Stimulated activated CD4-positive, alpha-beta T cell treated with anti-CD3 and anti-CD28 coated beads, Interleukin-4, amount 100 ng/mL, for 24 hours (primary cell): ENCODE data around the gene COL1A1.

Source experiments
- DNase-seq: peaks from one replicate; pipeline ENCODE4 v3.0.0-alpha.2; 2020

Gene COL1A1

GRCh38 chr17:50213026-50214022, 11.9 kb upstream of the COL1A1 start:
- DNase-seq = peak; percentile 18

DNA sequence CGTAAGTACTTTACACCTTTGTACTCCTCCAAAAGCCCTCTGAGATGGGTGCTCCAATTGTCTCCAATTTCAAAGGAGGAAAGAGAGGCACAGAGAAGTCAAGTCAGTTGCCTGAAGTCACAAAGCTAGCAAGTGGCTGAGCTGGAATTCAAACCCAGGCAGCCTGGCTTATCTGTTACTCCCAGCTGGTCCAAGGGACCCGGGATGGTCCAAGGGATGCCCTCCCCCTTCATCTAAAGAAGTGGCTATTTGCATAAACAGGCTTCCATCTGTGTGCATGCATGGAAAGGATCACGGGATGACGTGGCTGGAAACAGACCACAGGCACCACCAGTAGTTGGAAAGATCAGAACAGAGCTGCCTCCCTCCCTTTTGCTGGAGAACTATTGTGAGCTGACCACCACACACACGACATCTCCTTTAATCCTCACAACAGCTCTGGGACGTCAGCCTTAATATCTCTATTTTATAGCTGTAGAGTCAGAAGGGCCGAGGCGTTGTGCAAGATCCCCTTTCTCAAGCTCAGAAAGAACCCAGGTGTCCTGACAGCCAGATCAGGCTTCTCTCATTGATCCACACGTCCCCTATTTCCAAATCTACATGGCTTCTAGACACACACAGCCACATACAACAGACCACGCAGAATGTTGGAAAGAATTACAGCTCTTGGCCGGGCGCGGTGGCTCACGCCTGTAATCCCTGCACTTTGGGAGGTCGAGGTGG, 10.9 kb upstream of the COL1A1 start:
- no peak for DNase-seq

DNA sequence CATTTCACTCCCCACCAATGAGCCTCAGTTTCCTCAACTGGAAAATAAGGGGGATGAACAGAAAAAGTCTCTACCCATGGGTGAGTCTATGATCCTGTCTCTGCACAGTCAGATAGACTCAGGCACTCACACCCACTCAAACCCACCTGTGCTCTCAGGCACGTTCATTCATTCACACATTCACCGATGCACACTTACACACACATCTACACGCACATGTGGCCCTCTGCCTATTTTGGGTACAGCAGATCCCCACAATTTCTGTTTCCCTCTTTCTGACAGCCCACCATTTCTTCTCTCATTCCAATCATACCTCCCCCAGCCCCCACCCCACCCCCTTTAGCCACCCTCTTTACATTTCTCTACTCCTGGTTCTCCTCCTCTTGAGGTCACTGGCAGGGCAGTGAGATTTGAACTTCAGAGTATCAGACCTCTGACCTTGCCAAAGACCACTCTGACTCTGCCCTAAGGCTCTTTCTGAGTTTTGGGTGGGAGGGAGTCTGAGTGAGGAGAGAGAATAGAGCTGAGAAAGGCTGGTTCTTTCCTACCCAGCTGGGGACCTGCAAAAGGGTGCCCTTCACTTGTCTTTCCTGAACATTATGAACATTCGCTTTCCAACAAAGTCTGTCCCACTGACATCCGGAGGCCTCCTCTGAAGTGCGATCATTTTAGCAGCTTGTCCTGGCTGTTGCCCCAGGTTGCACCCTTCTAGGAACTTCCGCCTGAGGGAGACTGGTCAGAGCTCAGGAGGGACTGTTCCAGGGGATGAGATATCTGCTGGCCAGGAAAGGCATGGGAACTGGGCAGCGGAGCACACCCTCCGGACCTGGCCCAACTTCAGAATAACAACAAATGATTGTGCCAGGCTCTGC, 10.1 kb upstream of the COL1A1 start:
- DNase-seq = no peak

DNA sequence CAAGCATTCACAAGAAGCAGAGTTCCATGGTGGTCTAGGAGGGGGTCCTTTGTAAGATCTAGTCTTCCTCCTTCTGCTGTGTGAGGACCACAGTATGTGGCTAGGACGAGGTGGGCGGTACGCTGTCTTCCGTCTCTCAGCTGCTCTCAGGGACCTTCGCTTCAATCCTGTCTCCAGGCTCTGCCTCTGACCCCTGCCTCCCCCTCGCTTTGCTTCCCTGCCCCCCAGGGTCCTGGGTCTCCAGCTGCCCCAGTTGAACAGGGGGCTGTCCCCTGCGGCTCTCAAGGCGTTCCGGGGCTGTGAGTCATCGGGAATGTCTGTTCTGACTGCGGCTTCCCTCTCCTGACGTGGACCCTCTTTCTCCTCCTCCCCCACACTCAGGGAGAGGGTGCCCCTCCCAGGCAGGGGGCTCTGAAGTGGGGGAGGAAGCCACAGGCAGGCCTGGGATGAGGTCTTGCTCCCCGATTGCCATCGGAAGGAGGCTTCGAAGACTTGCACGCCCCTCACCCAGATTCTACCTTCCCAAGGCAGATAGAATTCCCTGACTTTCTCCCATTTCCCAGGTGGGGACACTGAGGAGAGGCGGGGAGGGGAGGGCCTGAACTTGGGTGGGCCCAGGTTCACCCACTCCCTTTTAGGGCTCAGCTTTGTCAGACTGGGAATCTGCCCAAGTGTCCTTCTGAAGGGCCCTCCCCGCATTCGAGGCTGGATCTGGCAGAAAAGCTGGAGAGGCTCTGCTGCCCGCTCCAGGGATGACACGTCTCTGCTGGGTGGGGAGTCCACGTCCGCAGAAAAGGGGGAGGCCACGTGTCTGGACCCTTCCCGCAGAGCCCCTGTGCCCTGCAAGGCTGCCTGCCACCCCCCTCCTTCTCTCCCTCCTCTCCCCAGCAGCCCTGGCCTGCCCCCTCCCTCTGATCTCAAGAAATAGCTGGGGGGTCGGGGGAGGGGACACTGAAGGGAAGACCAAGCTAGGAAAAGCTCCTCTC, 9.1 kb upstream of the COL1A1 start:
- no peak for DNase-seq

GRCh38 chr17:50209472-50210239, 8.2 kb upstream of the COL1A1 start:
- DNase-seq = no peak

GRCh38 chr17:50209133-50209471, 7.7 kb upstream of the COL1A1 start:
- DNase-seq = no peak

- no peak for DNase-seq
Observed at GRCh38 chr17:50208611-50209061, 7.2 kb upstream of the COL1A1 start.

- DNase-seq = no peak
Observed at GRCh38 chr17:50207792-50208567, 6.5 kb upstream of the COL1A1 start.

DNA sequence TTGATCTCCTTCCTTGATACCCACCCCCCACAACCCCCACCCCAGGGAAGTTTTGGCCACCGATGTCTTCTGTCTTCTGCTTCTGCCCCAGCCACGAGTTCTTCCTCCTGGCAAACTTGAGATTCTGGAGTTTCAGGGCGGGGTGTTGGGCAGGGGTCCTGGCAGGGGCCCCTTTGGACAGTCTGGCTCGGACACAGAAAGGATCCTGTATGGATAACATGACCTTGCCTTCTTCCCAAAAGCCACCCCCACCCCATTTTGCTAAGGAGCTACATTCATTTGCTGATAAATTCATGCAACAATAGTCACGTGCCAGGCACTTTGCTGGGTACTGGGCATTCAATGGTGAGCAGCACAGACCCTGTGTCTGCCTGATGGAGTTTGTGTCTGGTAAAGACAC, 5.9 kb upstream of the COL1A1 start:
- no peak for DNase-seq

GRCh38 chr17:50206604-50207293, 5.3 kb upstream of the COL1A1 start:
- no peak for DNase-seq

GRCh38 chr17:50205963-50206505, 4.6 kb upstream of the COL1A1 start:
- no peak for DNase-seq

- DNase-seq = no peak
Observed at GRCh38 chr17:50205111-50205962, 3.9 kb upstream of the COL1A1 start.

DNA sequence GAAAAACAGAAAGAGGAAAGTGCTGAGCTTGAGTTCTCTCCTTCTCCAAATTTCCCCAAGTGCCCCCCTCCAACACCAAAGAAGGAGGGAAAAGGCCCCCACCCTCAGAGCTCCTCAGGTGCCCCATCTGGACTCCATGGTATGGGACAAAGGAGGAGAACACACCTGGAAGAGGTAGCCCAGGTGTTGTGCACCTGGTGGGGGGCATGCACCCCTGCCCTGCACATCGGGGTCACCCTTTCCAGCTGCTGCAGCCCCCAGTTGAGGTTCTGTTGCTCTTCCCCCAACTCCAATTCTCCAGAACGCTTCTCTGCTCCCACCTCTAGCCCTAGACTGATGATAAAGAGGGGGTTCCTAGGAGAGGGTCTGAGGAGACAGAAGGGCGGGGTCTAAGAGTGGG, 3.0 kb upstream of the COL1A1 start:
- no peak for DNase-seq

- DNase-seq = no peak
Observed at GRCh38 chr17:50203604-50204345, 2.3 kb upstream of the COL1A1 start.

- no peak for DNase-seq
Observed at GRCh38 chr17:50203086-50203485, 1.7 kb upstream of the COL1A1 start.

DNA sequence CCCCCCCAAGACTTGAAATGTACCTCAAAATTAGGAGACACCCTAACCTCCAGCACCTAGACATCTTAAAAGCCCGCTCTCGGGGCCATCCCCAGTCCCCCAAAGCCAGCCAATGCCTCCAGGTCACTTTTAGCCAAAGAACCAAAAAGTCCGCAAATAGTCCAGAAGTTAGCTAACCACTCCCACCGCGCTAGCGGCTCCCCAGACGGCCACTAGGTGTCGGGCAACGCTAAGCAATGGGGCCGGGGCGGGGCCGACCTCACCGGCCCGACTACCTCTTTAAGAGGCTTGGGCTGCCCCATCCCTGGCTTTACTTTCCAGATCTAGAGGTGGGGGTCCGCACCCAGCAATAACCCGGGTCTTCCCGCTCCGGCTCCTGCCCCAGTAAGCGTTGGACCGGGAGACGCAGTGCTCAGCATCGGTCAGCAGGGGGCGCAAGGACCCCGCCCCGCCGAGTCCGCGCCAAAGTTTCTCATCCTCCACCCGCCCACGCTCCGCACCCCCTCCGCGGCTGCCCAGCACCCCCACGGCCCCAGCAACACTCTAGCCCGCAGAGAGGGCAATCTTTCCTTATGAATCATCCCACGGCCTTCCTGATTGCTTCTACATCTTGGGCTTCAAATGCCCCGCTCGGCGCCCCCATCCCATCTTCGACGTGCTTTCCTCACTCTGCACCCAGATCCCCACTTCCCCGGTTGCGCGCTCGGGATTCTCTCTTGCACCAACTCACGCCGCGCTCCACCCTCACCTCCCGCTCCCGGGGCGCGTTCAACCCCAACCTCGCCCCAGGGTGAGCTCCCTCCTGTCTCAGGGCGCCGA, 765 bp downstream of the COL1A1 start:
- peak; percentile 82 for DNase-seq
